CD4-positive, alpha-beta T cell treated with Interleukin-15 for 1 hour (primary cell): ENCODE results near the gene LMAN1.

Experiments used
- DNase-seq: peaks from one replicate; pipeline ENCODE4 v3.0.0-alpha.2; 2020

LMAN1 gene

GRCh38 chr18:59301929-59302328, 57.1 kb downstream of the LMAN1 start:
- no peak for DNase-seq

- DNase-seq: no peak
Observed at GRCh38 chr18:59300676-59301285, 58.3 kb downstream of the LMAN1 start.

- DNase-seq: no peak
Observed at GRCh38 chr18:59298871-59299270, 60.2 kb downstream of the LMAN1 start.

- no peak for DNase-seq
Observed at GRCh38 chr18:59293317-59293716, 65.7 kb downstream of the LMAN1 start.

- DNase-seq: no peak
Observed at GRCh38 chr18:59286341-59286740, 72.7 kb downstream of the LMAN1 start.

- DNase-seq: no peak
Observed at GRCh38 chr18:59282341-59282740, 76.7 kb downstream of the LMAN1 start.

GRCh38 chr18:59279722-59280121, 79.3 kb downstream of the LMAN1 start:
- no peak for DNase-seq

- DNase-seq: no peak
Observed at GRCh38 chr18:59279193-59279592, 79.9 kb downstream of the LMAN1 start.

GRCh38 chr18:59278793-59279192, 80.3 kb downstream of the LMAN1 start:
- no peak for DNase-seq
